SK-MEL-5 (cell line): Measurements from ENCODE around the gene PLAC8. TPM values are rescaled to one million over a fixed set of nuclear protein-coding genes. Genes with fewer than 3 reads are reported as not detected.

Source experiments
- total RNA-seq: library from RNA; depleted of rRNA; stranded (reverse); fragments of >200 nt; shearing (Covaris generic); gene quantifications from 2 replicates; pipeline ENCODE4 v1.2.3, GENCODE V29; 2014; rRNA removed

The PLAC8 gene
- total RNA-seq, 1 experiment from 2014 or later: not detected

Other genes starting within 250 kb of the PLAC8 start
- gene SEC31A, start 223.6 kb downstream of the PLAC8 start, total RNA-seq: 91.3 and 104 TPM in 2 replicates
- gene THAP9, start 214.0 kb downstream of the PLAC8 start, total RNA-seq: 6.5 and 6.9 TPM in 2 replicates
- gene LIN54, start 103.9 kb downstream of the PLAC8 start, total RNA-seq: 21.2 and 21.4 TPM in 2 replicates
- gene COPS4, start 79.5 kb downstream of the PLAC8 start, total RNA-seq: 52.8 and 56.7 TPM in 2 replicates
- gene COQ2, start 170.1 kb upstream of the PLAC8 start, total RNA-seq: 9.0 and 10.8 TPM in 2 replicates
- 5.7 and 7.4 TPM in 2 replicates for gene HPSE, start 220.1 kb upstream of the PLAC8 start, total RNA-seq